ENCODE measurements around the gene CARD14.

DNA sequence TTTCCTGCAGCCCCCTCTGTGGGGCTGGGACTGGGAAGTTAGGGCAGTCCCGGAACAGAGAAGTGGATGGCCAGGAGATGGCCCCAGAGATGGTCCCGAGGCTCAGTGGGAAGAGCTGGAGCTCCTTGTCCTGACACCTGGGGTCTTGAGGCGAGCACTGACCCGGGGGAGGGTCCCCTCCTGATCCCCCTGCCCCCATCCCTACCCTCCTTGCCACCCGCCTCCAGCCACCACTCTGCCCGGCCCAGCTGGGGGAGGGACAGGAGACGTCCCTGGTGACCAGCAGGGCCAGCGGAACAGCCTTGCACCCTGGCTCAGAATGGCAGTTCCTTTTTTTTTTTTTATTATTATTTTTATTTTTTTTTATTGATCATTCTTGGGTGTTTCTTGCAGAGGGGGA lies 76.9 kb downstream of the CARD14 start:
- TF ChIP-seq, protein P1, sequence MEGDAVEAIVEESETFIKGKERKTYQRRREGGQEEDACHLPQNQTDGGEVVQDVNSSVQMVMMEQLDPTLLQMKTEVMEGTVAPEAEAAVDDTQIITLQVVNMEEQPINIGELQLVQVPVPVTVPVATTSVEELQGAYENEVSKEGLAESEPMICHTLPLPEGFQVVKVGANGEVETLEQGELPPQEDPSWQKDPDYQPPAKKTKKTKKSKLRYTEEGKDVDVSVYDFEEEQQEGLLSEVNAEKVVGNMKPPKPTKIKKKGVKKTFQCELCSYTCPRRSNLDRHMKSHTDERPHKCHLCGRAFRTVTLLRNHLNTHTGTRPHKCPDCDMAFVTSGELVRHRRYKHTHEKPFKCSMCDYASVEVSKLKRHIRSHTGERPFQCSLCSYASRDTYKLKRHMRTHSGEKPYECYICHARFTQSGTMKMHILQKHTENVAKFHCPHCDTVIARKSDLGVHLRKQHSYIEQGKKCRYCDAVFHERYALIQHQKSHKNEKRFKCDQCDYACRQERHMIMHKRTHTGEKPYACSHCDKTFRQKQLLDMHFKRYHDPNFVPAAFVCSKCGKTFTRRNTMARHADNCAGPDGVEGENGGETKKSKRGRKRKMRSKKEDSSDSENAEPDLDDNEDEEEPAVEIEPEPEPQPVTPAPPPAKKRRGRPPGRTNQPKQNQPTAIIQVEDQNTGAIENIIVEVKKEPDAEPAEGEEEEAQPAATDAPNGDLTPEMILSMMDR (IDR thresholded peaks at IDR 0.05): no peak
- TF ChIP-seq POLR2A (IDR thresholded peaks at IDR 0.05): no peak

Data from upper lobe of left lung (tissue), 4 donors.